DND-41 (cell line): Measurements from ENCODE around the gene ATP6V0E2.

Source experiments
- ATAC-seq: fragments of 200-7000 bp; cut with Tn5 transposase; 3 replicates; pipeline ENCODE4 v1.9.1; 2021; ENCODE audit warnings: low read depth; ENCODE audit not compliant: insufficient read depth
- DNase-seq: peaks from one replicate; pipeline ENCODE4 v3.0.0-alpha.2; 2020
- H2AFZ ChIP-seq: 2 replicates; pipeline ENCODE4 v1.6.0; 2012; ENCODE audit warnings: low read depth, low read length
- H3K27ac ChIP-seq: 2 replicates; pipeline ENCODE4 v1.5.1; 2012; ENCODE audit warnings: low read length, inconsistent platforms
- H3K27me3 ChIP-seq: fragments of 200-600 bp; sonication (generic); 2 replicates; pipeline ENCODE4 v1.6.0; 2012; ENCODE audit warnings: low read length, mild to moderate bottlenecking, inconsistent platforms; ENCODE audit not compliant: insufficient read depth, poor library complexity
- H3K36me3 ChIP-seq: 2 replicates; pipeline ENCODE4 v1.5.1; 2012; ENCODE audit warnings: low read length, inconsistent platforms; ENCODE audit not compliant: insufficient read depth
- H3K4me1 ChIP-seq: 2 replicates; pipeline ENCODE4 v1.5.1; 2012; ENCODE audit warnings: mild to moderate bottlenecking, low read length; ENCODE audit not compliant: insufficient read depth
- H3K4me2 ChIP-seq: 2 replicates; pipeline ENCODE4 v1.6.0; 2012; ENCODE audit warnings: mild to moderate bottlenecking, moderate library complexity, low read length, inconsistent platforms; ENCODE audit not compliant: insufficient read depth
- H3K4me3 ChIP-seq, 2 experiments: fragments of 200-600 bp in 1 of 2; shearing (Covaris generic) in 1 of 2; 2 replicates each; pipeline ENCODE4 v1.5.1; 2012 to 2016; ENCODE audit warnings: inconsistent platforms in 2 of 2, low read length in 2 of 2, mild to moderate bottlenecking in 2 of 2, low read depth in 1 of 2, moderate library complexity in 1 of 2
- H3K79me2 ChIP-seq: 2 replicates; pipeline ENCODE4 v1.6.0; 2012; ENCODE audit warnings: low read length, inconsistent platforms; ENCODE audit not compliant: insufficient read depth
- H3K9ac ChIP-seq: 2 replicates; pipeline ENCODE4 v1.6.0; 2012; ENCODE audit warnings: low read depth, mild to moderate bottlenecking, inconsistent platforms, low read length, moderate library complexity
- H3K9me3 ChIP-seq: 2 replicates; pipeline ENCODE4 v1.5.1; 2012; ENCODE audit warnings: low read length, moderate library complexity, mild to moderate bottlenecking, inconsistent platforms; ENCODE audit not compliant: insufficient read depth, severe bottlenecking
- H4K20me1 ChIP-seq: 2 replicates; pipeline ENCODE4 v1.6.0; 2012; ENCODE audit warnings: low read length; ENCODE audit not compliant: insufficient read depth
- EZH2 ChIP-seq: IDR thresholded peaks from 3 replicates; pipeline ENCODE4 v1.6.1; 2012; ENCODE audit warnings: borderline replicate concordance, low read depth, mild to moderate bottlenecking, moderate library complexity, low read length, inconsistent platforms; ENCODE audit not compliant: severe bottlenecking
- TF ChIP-seq, protein P1 (sequence below): IDR thresholded peaks from 2 replicates; pipeline ENCODE4 v1.5.1; 2012; ENCODE audit warnings: borderline replicate concordance, low read length, moderate library complexity, mild to moderate bottlenecking; ENCODE audit not compliant: poor library complexity, severe bottlenecking; ENCODE audit errors: extremely low read depth

ATP6V0E2 gene

DNA sequence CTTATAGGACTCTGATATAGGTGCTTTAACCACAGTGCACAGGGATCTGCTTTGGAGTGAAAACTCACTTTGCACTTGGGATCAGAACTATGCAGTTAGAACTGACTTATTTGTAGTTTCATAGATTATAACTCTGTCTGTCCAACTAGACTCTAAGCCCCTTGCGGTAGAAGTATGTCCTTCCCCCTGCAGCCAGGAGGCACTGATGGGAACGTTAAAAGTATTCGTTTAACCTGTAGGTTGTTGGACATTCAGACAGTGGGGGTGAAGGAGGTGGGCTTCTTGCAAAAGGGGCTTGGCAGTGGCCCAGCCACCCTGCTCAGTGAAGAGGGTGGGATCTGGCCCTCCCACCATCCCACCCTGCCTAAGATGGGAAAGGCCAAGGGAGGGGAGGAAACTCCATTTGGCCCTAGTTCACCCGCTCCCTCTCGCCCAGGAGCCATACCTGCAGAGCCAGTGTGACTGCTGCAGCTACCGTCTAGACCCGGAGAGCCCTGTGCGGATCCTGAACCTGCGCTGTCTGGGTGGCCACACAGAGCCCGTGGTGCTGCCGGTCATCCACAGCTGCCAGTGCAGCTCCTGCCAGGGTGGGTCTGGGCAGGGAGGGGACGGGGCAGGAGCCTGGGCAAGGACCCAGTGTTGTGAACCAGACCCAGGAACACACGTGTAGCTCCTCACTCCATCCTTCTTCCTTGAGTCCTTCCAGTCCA lies 41.3 kb upstream of the ATP6V0E2 start:
- TF ChIP-seq EZH2, result no peak
- TF ChIP-seq, protein P1, sequence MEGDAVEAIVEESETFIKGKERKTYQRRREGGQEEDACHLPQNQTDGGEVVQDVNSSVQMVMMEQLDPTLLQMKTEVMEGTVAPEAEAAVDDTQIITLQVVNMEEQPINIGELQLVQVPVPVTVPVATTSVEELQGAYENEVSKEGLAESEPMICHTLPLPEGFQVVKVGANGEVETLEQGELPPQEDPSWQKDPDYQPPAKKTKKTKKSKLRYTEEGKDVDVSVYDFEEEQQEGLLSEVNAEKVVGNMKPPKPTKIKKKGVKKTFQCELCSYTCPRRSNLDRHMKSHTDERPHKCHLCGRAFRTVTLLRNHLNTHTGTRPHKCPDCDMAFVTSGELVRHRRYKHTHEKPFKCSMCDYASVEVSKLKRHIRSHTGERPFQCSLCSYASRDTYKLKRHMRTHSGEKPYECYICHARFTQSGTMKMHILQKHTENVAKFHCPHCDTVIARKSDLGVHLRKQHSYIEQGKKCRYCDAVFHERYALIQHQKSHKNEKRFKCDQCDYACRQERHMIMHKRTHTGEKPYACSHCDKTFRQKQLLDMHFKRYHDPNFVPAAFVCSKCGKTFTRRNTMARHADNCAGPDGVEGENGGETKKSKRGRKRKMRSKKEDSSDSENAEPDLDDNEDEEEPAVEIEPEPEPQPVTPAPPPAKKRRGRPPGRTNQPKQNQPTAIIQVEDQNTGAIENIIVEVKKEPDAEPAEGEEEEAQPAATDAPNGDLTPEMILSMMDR, result no peak
- H3K9ac ChIP-seq, result no peak overlapping the region
- H3K27ac ChIP-seq, result no peak overlapping the region
- H3K36me3 ChIP-seq, result no peaks in the 10 kb centered on the region
- H3K27me3 ChIP-seq, result peaks cover 5% of the 10 kb centered on the region
- DNase-seq (no peak), ATAC-seq (no peak)
- no peak overlapping the region for H2AFZ ChIP-seq
- H3K4me1 ChIP-seq, result peaks cover under 1% of the 10 kb centered on the region; the same call in 1 of the 2 replicates
- no peaks in the 10 kb centered on the region for H3K79me2 ChIP-seq
- H3K9me3 ChIP-seq, result no peaks in the 10 kb centered on the region
- H4K20me1 ChIP-seq, result no peaks in the 10 kb centered on the region
- no peak overlapping the region for H3K4me3 ChIP-seq
- H3K4me2 ChIP-seq, result no peak overlapping the region

DNA sequence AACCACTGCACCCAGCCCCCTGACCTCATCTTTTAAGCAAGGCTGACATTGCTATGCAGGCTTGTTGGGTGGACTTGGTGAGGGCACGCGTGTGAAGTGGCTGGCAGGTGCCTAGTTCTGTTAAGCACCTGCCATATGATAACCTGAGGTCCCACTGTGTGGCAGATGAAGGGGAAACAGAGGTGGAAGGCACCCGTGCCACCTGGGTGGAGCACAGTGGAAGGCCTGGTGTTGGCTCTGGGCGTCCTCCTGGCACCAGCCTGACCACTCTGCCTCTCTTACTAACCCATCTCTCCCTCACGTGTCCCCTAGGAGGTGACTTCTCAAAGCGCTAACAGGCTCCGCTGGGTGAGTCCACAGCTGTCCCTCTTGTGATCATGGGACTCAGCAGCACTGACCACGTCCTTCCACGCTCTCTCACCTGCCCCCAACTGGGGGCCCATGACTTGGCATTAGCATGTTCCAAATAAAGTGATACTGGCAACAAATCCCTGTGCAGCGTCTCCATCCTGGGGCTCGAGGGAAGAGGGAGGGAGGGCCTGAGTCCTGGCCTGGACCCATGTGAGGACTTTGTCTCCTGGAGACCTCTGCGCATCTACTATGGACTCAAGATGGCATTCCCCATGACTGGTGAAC lies 40.2 kb upstream of the ATP6V0E2 start:
- Histone ChIP-seq H3K4me2 (no peak overlapping the region), H3K27ac (no peak overlapping the region), H3K4me3 (no peak overlapping the region), H4K20me1 (no peaks in the 10 kb centered on the region), H3K4me1 (peaks cover 6% of the 10 kb centered on the region; the same call in 1 of the 2 replicates), H3K9me3 (no peaks in the 10 kb centered on the region), H3K36me3 (no peaks in the 10 kb centered on the region; the same call in 1 of the 2 replicates), H3K9ac (no peak overlapping the region), H2AFZ (no peak overlapping the region), H3K79me2 (peaks cover 2% of the 10 kb centered on the region), H3K27me3 (peaks cover 5% of the 10 kb centered on the region)
- TF ChIP-seq EZH2, result no peak
- TF ChIP-seq, protein P1, result no peak
- ATAC-seq, result no peak
- no peak for DNase-seq

DNA sequence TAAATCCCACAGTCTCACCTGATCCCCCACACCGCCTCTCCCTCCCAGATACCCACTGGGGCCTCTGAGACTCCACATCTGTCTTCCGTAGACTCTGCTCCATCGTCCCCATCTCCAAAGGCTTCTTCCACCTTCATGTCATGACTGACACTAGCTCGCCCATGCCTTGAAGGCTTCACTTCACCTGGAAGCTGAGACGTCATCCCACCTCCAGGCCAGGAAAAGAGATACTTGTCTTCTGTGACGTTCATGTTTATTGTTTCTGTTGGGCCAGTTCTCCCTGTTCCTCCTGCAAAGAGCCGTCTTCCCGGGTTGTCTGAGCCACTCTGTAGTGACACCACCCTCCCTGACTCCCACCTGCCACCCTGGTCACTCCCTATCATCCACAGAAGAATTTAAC lies 39.2 kb upstream of the ATP6V0E2 start:
- DNase-seq (no peak), ATAC-seq (no peak)
- no peak overlapping the region for H3K4me2 ChIP-seq
- no peaks in the 10 kb centered on the region; the same call in 1 of the 2 replicates for H3K36me3 ChIP-seq
- peaks cover 12% of the 10 kb centered on the region for H3K79me2 ChIP-seq
- H3K9me3 ChIP-seq, result no peaks in the 10 kb centered on the region
- 0 out of 2 replicates have a peak, but pooled peaks cover 6% of the 10 kb centered on the region for H4K20me1 ChIP-seq
- no peak overlapping the region for H3K9ac ChIP-seq
- no peak overlapping the region for H3K27ac ChIP-seq
- no peak overlapping the region for H2AFZ ChIP-seq
- H3K4me3 ChIP-seq, result no peak overlapping the region
- TF ChIP-seq EZH2, result no peak
- TF ChIP-seq, protein P1, result no peak
- H3K4me1 ChIP-seq, result peaks cover 15% of the 10 kb centered on the region
- peaks cover 5% of the 10 kb centered on the region for H3K27me3 ChIP-seq
